ENCODE results near the gene HNRNPA1L2. TPM values are rescaled to one million over a fixed set of nuclear protein-coding genes. Genes with fewer than 3 reads are reported as not detected.

HNRNPA1L2 gene
- total RNA-seq, 1 donor from 2014 or later = 4.7 TPM

GRCh38 chr13:52669677-52670076 is 27.4 kb downstream of the HNRNPA1L2 start:
- no peaks in the 10 kb centered on the region for H3K9me3 Mint-ChIP-seq
- H3K4me1 Mint-ChIP-seq = no peaks in the 10 kb centered on the region
- H3K4me2 ChIP-seq = no peak overlapping the region
- no peak overlapping the region for H3K27ac Mint-ChIP-seq
- TF ChIP-seq CTCF (IDR thresholded peaks at IDR 0.05) (no peak), EZH2 (IDR thresholded peaks at IDR 0.05) (no peak), EZH2phosphoT487 (IDR thresholded peaks at IDR 0.05) (no peak)
- no peak overlapping the region for H3K27ac ChIP-seq
- no peak overlapping the region for H3K9ac ChIP-seq
- H3K4me1 ChIP-seq = no peaks in the 10 kb centered on the region
- peaks cover 11% of the 10 kb centered on the region for H3K79me2 ChIP-seq (ENCODE audit: low read depth)
- H3F3A ChIP-seq (ENCODE audit: low read depth) = no peaks in the 10 kb centered on the region
- peaks cover 11% of the 10 kb centered on the region for H3K36me3 Mint-ChIP-seq
- H3K27me3 ChIP-seq = no peaks in the 10 kb centered on the region
- no peaks in the 10 kb centered on the region for H4K20me1 ChIP-seq (ENCODE audit: low read depth)
- no peaks in the 10 kb centered on the region for H3K9me3 ChIP-seq (ENCODE audit: low read depth)
- H3K36me3 ChIP-seq = peaks cover 9% of the 10 kb centered on the region
- DNase-seq (ENCODE audit: low spot score) = no peak
- no peak overlapping the region for H2AFZ ChIP-seq (replicated peaks)
- no peak overlapping the region for H3K4me3 ChIP-seq
- H3K4me3 Mint-ChIP-seq = no peak overlapping the region
- no peaks in the 10 kb centered on the region for H3K27me3 Mint-ChIP-seq (ENCODE audit: insufficient read depth, low read depth)

GRCh38 chr13:52670726-52671125 is 28.5 kb downstream of the HNRNPA1L2 start:
- H2AFZ ChIP-seq (replicated peaks) = no peak overlapping the region
- H3K36me3 Mint-ChIP-seq = peaks cover 8% of the 10 kb centered on the region
- H3K9ac ChIP-seq = no peak overlapping the region
- H3K4me1 Mint-ChIP-seq = no peaks in the 10 kb centered on the region
- H3K27ac ChIP-seq = no peak overlapping the region
- H3K4me1 ChIP-seq = no peaks in the 10 kb centered on the region
- no peak overlapping the region for H3K4me3 Mint-ChIP-seq
- H3K9me3 ChIP-seq (ENCODE audit: low read depth) = no peaks in the 10 kb centered on the region
- H3K27me3 ChIP-seq = no peaks in the 10 kb centered on the region
- H3K4me2 ChIP-seq = no peak overlapping the region
- no peaks in the 10 kb centered on the region for H4K20me1 ChIP-seq (ENCODE audit: low read depth)
- no peak for TF ChIP-seq CTCF (IDR thresholded peaks at IDR 0.05)
- TF ChIP-seq EZH2 (IDR thresholded peaks at IDR 0.05) = no peak
- no peak for TF ChIP-seq EZH2phosphoT487 (IDR thresholded peaks at IDR 0.05)
- H3K4me3 ChIP-seq = no peak overlapping the region
- H3K9me3 Mint-ChIP-seq = no peaks in the 10 kb centered on the region
- H3K79me2 ChIP-seq (ENCODE audit: low read depth) = peaks cover 11% of the 10 kb centered on the region
- H3K27me3 Mint-ChIP-seq (ENCODE audit: insufficient read depth, low read depth) = peaks cover 4% of the 10 kb centered on the region
- H3F3A ChIP-seq (ENCODE audit: low read depth) = no peaks in the 10 kb centered on the region
- no peak overlapping the region for H3K27ac Mint-ChIP-seq
- H3K36me3 ChIP-seq = peaks cover 8% of the 10 kb centered on the region
- no peak for DNase-seq (ENCODE audit: low spot score)

GRCh38 chr13:52673465-52673864 is 31.2 kb downstream of the HNRNPA1L2 start:
- Histone ChIP-seq H2AFZ (replicated peaks) (no peak overlapping the region), H3K79me2 (ENCODE audit: low read depth) (peaks cover 11% of the 10 kb centered on the region), H3K4me3 (no peak overlapping the region), H3K4me2 (no peak overlapping the region), H3K27ac (no peak overlapping the region), H3K4me1 (no peaks in the 10 kb centered on the region), H3K27me3 (no peaks in the 10 kb centered on the region), H3K9ac (no peak overlapping the region), H3F3A (ENCODE audit: low read depth) (no peaks in the 10 kb centered on the region), H3K9me3 (ENCODE audit: low read depth) (no peaks in the 10 kb centered on the region), H3K36me3 (no peaks in the 10 kb centered on the region), H4K20me1 (ENCODE audit: low read depth) (no peaks in the 10 kb centered on the region)
- H3K36me3 Mint-ChIP-seq = peaks cover 11% of the 10 kb centered on the region
- no peaks in the 10 kb centered on the region for H3K4me1 Mint-ChIP-seq
- H3K27ac Mint-ChIP-seq = no peak overlapping the region
- no peak overlapping the region for H3K4me3 Mint-ChIP-seq
- H3K27me3 Mint-ChIP-seq (ENCODE audit: insufficient read depth, low read depth) = peaks cover 4% of the 10 kb centered on the region
- H3K9me3 Mint-ChIP-seq = no peaks in the 10 kb centered on the region
- DNase-seq (ENCODE audit: low spot score) = no peak
- TF ChIP-seq CTCF (IDR thresholded peaks at IDR 0.05) (no peak), EZH2phosphoT487 (IDR thresholded peaks at IDR 0.05) (no peak), EZH2 (IDR thresholded peaks at IDR 0.05) (no peak)
